SK-N-MC (cell line): ENCODE measurements around the gene STK39.

Experiments
- EZH2 ChIP-seq: fragments of 200-600 bp; sonication (generic); IDR thresholded peaks from one replicate; pipeline ENCODE4 v1.6.1; 2017; ENCODE audit warnings: antibody characterized with exemption
- FOXP2 ChIP-seq: optimal IDR thresholded peaks from 2 replicates; pipeline ENCODE3; 2011; ENCODE audit warnings: mild to moderate bottlenecking, moderate library complexity; ENCODE audit not compliant: insufficient read depth; ENCODE audit errors: extremely low read length, control extremely low read depth
- POLR2AphosphoS5 ChIP-seq: IDR thresholded peaks from 2 replicates; pipeline ENCODE4 v1.6.1; 2012; ENCODE audit warnings: mild to moderate bottlenecking, low read depth, low read length, borderline replicate concordance

DNA sequence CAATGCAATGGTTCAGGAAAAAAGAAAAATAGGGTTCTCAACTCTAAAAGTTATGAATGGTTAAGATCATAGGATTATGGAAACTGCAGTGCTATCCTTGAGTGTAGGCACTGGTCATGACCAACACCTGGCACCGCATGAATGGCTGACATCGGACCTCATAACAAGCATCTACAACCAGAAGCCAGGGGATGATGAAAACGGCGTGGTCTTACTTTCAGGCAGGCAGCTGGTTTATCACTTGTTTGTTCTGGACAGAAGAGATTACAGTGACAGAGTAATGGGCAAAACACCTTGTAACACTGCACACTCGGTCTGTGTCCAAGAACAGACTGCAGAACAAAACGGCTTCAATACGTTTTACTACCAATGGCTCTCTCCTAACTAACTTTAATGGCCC, 132.8 kb downstream of the STK39 start:
- no peak for TF ChIP-seq EZH2
- TF ChIP-seq POLR2AphosphoS5 = no peak
- TF ChIP-seq FOXP2 = no peak
